Measurements from ENCODE around the gene CLTRN. TPM values are rescaled to one million over a fixed set of nuclear protein-coding genes. Genes with fewer than 3 reads are reported as not detected.

Gene CLTRN
- total RNA-seq, 2 donors from 2014 or later: 0.36 to 0.57 TPM

GRCh38 chrX:15602761-15603160, 61.8 kb downstream of the CLTRN start:
- no peaks in the 10 kb centered on the region for H3K4me1 ChIP-seq (replicated peaks)
- no peaks in the 10 kb centered on the region for H3K9me3 ChIP-seq
- H3K27me3 ChIP-seq (replicated peaks; ENCODE audit: insufficient read depth): no peaks in the 10 kb centered on the region
- no peak for TF ChIP-seq CTCF (IDR thresholded peaks at IDR 0.05)
- TF ChIP-seq POLR2A (IDR thresholded peaks at IDR 0.05): no peak
- no peak for TF ChIP-seq POLR2AphosphoS5 (IDR thresholded peaks at IDR 0.05)
- no peak overlapping the region for H3K27ac ChIP-seq
- 86% methylated on average over 5 of the region's 5 CpGs for WGBS
- no peak for DNase-seq (ENCODE audit: low spot score)
- H3K36me3 ChIP-seq: no peaks in the 10 kb centered on the region
- intact Hi-C loops (cut with DNase I): no loop called here
- no peak overlapping the region for H3K4me3 ChIP-seq

DNA sequence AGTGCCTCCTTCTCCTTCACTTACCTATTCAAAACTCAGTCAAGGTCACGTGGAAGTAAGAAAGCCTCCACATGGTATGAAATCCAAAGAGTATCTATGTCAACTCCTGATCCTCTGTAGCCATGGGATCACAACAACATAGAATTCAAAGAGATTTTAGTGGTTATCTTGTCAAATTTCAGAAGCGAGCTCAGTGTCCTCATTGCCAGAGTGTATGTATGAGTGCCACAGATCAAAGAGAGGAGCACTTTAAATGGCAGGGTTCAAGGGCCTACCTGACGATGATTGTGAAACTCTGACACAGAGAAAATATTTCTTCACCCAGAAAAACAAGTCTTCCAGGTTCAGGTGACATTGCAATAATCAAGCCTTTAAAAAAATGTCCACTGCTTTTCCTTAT, 62.7 kb downstream of the CLTRN start:
- DNase-seq (ENCODE audit: low spot score): no peak
- Histone ChIP-seq H3K27ac (no peak overlapping the region), H3K27me3 (replicated peaks; ENCODE audit: insufficient read depth) (no peaks in the 10 kb centered on the region), H3K4me1 (replicated peaks) (no peaks in the 10 kb centered on the region), H3K9me3 (no peaks in the 10 kb centered on the region), H3K36me3 (no peaks in the 10 kb centered on the region), H3K4me3 (no peak overlapping the region)
- intact Hi-C loops (cut with DNase I): no loop called here
- TF ChIP-seq POLR2AphosphoS5 (IDR thresholded peaks at IDR 0.05) (no peak), POLR2A (IDR thresholded peaks at IDR 0.05) (no peak), CTCF (IDR thresholded peaks at IDR 0.05) (no peak)
- 77% methylated on average over 3 of the region's 3 CpGs for WGBS

GRCh38 chrX:15600745-15601144, 63.9 kb downstream of the CLTRN start, which contains the start of gene ACE2:
ACE2 (minus strand) TSS chrX:15600960; CDS start chrX:15600911, 49 bp downstream.
- no peak for DNase-seq (ENCODE audit: low spot score)
- no peaks in the 10 kb centered on the region for H3K27me3 ChIP-seq (replicated peaks; ENCODE audit: insufficient read depth)
- TF ChIP-seq POLR2AphosphoS5 (IDR thresholded peaks at IDR 0.05) (no peak), POLR2A (IDR thresholded peaks at IDR 0.05) (no peak), CTCF (IDR thresholded peaks at IDR 0.05) (no peak)
- 84% methylated on average over 4 of the region's 4 CpGs for WGBS
- no peaks in the 10 kb centered on the region for H3K9me3 ChIP-seq
- no peaks in the 10 kb centered on the region for H3K4me1 ChIP-seq (replicated peaks)
- intact Hi-C loops (cut with DNase I): no loop called here
- no peak within 1 kb of the TSS for H3K4me3 ChIP-seq
- H3K27ac ChIP-seq: no peak within 1 kb of the TSS
- H3K36me3 ChIP-seq: no peaks in the 10 kb centered on the region

DNA sequence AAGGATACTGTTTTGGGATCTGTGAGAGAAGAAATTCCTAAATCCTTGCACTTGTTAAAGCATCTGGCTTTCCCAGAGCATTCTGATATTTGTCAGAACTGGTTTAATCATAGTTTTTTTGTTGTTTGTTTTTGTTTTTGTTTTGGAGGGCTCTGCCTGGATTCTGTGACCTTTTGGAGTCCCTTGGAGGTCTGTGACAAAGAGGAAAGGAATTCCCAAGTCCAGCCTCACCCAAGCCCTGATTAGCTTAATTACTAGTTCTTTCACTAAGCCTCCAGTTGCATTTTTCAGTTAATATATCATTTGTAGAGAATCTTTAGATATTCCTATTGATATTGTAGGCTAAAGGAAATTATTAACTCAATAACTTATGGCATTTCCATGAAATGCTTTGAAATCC, 64.6 kb downstream of the CLTRN start:
- Histone ChIP-seq H3K36me3 (no peaks in the 10 kb centered on the region), H3K27me3 (replicated peaks; ENCODE audit: insufficient read depth) (no peaks in the 10 kb centered on the region), H3K4me3 (no peak overlapping the region), H3K4me1 (replicated peaks) (no peaks in the 10 kb centered on the region), H3K9me3 (no peaks in the 10 kb centered on the region), H3K27ac (no peak overlapping the region)
- DNase-seq (ENCODE audit: low spot score): no peak
- TF ChIP-seq POLR2A (IDR thresholded peaks at IDR 0.05) (no peak), CTCF (IDR thresholded peaks at IDR 0.05) (no peak), POLR2AphosphoS5 (IDR thresholded peaks at IDR 0.05) (no peak)
- intact Hi-C loops (cut with DNase I): no loop called here

GRCh38 chrX:15599461-15599860, 65.1 kb downstream of the CLTRN start:
- 82% methylated on average over 4 of the region's 4 CpGs for WGBS
- Histone ChIP-seq H3K4me1 (replicated peaks) (no peaks in the 10 kb centered on the region), H3K36me3 (no peaks in the 10 kb centered on the region), H3K27ac (no peak overlapping the region), H3K27me3 (replicated peaks; ENCODE audit: insufficient read depth) (no peaks in the 10 kb centered on the region), H3K9me3 (no peaks in the 10 kb centered on the region), H3K4me3 (no peak overlapping the region)
- no peak for DNase-seq (ENCODE audit: low spot score)
- intact Hi-C loops (cut with DNase I): no loop called here
- TF ChIP-seq CTCF (IDR thresholded peaks at IDR 0.05): no peak
- no peak for TF ChIP-seq POLR2AphosphoS5 (IDR thresholded peaks at IDR 0.05)
- no peak for TF ChIP-seq POLR2A (IDR thresholded peaks at IDR 0.05)
